RCC 7860 (cell line): ENCODE results near the gene KCNN3.
A peak's percentile ranks its signal among the peaks of the same experiment; 100 is the strongest.

Experiments
- DNase-seq: peaks from one replicate; pipeline ENCODE4 v3.0.0-alpha.2; 2015; ENCODE audit warnings: low spot score
- FAIRE-seq: peaks from 2 replicates; lab custom pipeline; 2012; peaks lifted over from hg19 to GRCh38; lab: Jason Lieb, UNC

Gene KCNN3

GRCh38 chr1:154881820-154882535 is 11.9 kb upstream of the KCNN3 start:
- DNase-seq: no peak
- FAIRE-seq: no peak

- FAIRE-seq (no peak), DNase-seq (no peak)
Measured at GRCh38 chr1:154880671-154881070, 10.6 kb upstream of the KCNN3 start.

- no peak for FAIRE-seq
- DNase-seq: no peak
Measured at GRCh38 chr1:154879038-154879421, 8.9 kb upstream of the KCNN3 start.

GRCh38 chr1:154878371-154879037 is 8.4 kb upstream of the KCNN3 start:
- DNase-seq: peak; percentile 47
- FAIRE-seq: no peak

DNA sequence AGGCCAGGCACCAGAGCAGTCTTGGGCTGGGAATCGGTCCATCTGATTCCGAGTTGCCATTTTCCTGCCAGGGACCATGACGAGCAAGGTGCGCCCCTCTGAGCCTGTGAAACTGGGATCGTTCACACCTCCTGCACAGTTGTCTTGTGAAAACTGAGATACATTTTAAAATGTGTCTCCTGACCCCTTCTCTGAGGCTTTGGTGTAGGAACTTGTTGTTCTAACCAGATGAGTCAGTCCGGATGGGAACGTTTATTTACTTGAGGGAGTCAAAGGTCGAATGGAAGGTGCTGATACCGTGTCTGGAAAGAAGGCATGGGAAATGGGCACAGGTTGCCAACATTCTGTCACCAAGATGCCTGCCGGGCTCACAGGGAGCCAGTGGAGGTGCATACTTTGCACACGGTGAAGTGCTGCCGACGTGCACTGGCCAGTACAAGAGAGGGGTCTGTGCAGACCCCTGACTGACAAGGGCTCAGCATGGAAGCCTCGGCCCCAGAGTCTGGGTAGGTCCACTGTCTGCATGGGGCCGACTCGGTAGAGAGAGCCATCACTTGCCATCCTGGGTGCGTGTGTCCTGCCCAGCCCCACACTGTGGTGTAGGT is 7.4 kb upstream of the KCNN3 start:
- DNase-seq (no peak), FAIRE-seq (no peak)

DNA sequence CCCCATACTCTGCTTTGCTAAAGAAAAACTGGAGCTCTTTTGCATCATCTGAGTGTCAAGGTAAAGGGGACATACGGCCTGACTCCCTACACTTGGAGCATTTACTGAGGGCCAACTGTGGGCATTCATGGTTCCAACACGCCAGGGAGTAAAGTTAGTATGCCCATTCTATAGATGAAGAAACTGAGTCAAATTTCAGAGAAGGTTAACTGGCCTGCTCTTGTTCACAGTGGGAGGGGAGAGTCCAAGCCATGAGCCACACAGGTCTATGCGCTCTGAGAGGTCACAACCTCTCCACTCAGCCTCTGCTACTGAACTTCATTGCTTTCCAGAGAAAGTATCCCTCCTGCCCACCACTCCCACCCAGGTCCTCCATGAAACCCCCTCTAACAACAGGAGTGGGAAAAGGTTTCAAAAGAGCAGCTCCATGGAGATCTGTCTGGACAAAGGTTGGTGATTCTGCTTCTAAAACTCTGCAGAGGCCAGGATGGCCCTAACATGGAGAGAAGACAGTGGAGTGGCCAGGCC is 6.8 kb upstream of the KCNN3 start:
- FAIRE-seq (no peak), DNase-seq (no peak)

- no peak for FAIRE-seq
Measured at GRCh38 chr1:154874465-154874864, 4.4 kb upstream of the KCNN3 start.

DNA sequence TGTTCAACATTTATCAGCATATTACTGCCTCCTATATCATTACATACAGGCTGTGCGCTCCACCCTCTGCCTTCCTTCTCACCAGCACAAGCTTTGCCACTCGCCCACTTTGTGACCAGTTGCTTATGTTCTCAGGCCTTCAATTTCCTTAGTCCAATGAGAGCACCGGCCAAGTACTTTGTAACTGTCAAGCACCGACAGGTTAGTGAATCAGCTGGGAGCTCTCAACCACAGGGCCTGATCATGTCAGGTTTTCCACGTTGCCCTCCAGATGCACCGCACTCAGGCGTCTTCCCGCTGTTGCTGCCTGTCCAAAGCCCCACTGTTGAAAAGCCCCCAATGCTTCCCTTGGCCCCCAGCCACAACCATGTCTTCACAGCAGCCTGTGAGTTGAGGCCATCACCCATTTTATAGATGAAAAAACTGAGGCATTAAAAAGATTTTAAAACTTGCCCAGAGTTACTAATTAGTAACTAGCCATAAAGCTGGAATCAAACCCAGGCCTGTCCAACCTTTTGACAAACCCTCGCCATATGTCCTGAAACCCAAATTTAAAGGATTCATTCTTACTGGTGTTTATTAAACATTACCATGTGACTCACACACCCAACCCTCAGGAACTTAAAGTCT is 3.4 kb upstream of the KCNN3 start:
- FAIRE-seq (no peak), DNase-seq (no peak)

More at GRCh38 chr1:154874465-154874864, 4.4 kb upstream of the KCNN3 start:
- DNase-seq: no peak

GRCh38 chr1:154871374-154871773 is 1.3 kb upstream of the KCNN3 start:
- FAIRE-seq: no peak
- DNase-seq: no peak

GRCh38 chr1:154870734-154871133 is 653 bp upstream of the KCNN3 start:
- no peak for DNase-seq
- FAIRE-seq: no peak

- DNase-seq: no peak
Measured at GRCh38 chr1:154869351-154870114, 548 bp downstream of the KCNN3 start.

GRCh38 chr1:154867841-154868605 is 2.1 kb downstream of the KCNN3 start:
- FAIRE-seq (no peak), DNase-seq (no peak)

More at GRCh38 chr1:154869351-154870114, 548 bp downstream of the KCNN3 start:
- no peak for FAIRE-seq

- peak; percentile 45 for FAIRE-seq
- peak; percentile 76 for DNase-seq
Measured at GRCh38 chr1:154867064-154867825, 2.8 kb downstream of the KCNN3 start.

DNA sequence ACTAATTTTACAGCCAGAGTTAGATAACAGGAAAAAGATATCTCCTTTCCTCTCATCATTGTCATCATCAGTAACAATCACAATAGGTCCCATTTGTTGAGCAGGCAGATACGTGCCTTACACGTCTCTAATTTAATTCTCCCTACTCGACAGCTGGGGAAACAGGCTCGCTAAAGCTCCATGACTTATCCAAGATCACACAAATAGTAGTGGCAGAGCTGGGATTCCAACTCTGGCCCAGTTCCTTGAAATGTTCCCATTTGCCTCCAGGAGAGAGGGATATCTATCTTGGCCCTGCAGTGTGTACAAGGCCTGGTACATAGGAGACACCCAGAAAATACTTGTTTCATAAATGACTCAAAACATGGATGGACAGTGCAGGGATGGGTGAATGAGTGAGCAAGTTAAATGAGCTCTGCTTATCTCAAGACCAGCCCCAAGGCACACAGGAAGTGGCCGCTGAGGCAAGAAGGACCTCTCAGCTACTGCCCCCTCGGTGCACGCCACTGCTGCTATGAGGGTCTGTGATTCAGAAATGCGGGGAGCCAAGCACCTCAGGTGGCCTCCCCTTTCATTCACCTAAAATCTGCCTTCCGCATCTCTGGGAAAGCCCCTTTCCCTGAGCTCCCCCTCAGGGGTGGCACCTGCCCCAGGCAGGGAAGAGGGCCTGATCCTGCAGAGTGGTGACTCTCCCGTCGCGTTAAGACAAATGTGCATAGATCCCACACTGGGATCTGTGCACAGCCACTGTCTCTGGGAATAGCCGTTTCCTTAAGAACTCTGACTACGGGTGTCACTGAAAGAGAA is 3.6 kb downstream of the KCNN3 start:
- FAIRE-seq (no peak), DNase-seq (peak; percentile 57)

GRCh38 chr1:154865442-154866256 is 4.4 kb downstream of the KCNN3 start:
- no peak for FAIRE-seq

GRCh38 chr1:154864189-154864975 is 5.7 kb downstream of the KCNN3 start:
- no peak for FAIRE-seq
- DNase-seq: no peak

More at GRCh38 chr1:154865442-154866256, 4.4 kb downstream of the KCNN3 start:
- DNase-seq: peak; percentile 12
